Stimulated activated CD4-positive, alpha-beta T cell treated with anti-CD3 and anti-CD28 coated beads, TNF-alpha, amount 100 ng/mL, for 4 hours (primary cell): ENCODE measurements around the gene KCNQ5.
A peak's percentile ranks its signal among the peaks of the same experiment; 100 is the strongest.
"Not testable (repeated sequence)": the region's sequence is repeated elsewhere in the genome, so short reads cannot be mapped to it uniquely, and the experiment has no call there.

Experiments
- DNase-seq, 3 experiments: peaks; one replicate each; pipeline ENCODE4 v3.0.0-alpha.2; 2020; ENCODE audit warnings: low read depth in 3 of 3

KCNQ5 gene

DNA sequence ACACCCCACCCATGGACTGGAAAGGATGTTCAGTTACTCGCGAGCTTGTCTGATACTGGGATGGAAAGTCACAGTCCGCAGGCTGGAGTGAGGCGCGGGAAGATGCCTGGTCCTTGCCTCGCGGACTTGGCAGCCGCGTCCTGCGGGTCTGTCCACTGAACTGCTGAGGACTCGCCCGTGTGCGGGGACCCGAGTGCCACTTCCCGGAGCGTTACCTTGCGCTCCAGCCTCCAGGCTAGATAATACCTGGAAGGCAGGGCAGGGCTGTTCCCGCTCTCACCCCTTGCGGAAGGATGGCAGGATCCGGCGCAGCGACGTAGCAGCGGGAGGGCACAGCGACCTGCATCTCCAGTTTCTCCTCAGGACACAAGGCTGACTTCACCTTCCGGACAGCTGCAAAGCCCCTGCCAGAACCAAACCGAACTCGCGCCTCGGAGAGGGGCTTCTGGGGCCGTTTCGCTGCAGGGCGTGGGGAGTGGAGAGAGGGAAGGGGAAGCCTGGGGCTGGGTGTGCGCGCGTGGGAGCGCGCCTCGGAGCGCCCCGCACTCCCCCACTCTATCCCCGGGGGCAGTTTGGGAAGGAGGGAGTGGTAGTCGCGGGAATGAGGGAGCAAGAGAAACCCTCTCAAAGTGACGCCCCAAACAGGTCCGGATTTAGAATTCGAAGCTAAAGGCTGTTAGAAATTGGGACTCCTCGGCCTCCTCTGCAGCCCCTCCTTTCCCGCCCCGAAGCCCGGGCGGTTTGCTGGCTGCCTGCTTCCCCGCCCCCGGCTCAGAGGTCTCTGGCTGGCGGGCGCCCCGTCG, at the start of gene KCNQ5:
Gene KCNQ5, plus strand, starts transcription at position 774 of the 803 bp plus-strand sequence.
- DNase-seq, result peak in 2 of 3 experiments; percentile 1 to 15

DNA sequence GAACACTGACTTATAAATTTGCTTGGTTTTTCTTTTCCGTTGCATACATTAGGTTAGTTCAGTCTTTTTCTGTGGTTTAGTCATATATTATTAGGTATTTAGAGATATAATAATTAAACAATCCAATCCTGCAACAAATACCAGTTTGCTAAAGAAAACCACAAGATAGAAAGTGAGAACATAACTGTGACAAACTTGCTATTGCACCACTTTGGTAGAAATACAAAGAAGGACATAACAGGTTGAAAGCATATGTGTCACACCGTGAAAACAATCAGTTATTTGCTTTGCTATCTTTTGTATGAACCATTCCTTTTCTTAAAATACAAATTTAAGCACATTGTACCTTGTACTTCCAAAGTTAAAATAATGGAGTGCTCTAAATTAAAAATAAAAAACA, 42.0 kb upstream of the KCNQ5 start:
- DNase-seq, result no peak

DNA sequence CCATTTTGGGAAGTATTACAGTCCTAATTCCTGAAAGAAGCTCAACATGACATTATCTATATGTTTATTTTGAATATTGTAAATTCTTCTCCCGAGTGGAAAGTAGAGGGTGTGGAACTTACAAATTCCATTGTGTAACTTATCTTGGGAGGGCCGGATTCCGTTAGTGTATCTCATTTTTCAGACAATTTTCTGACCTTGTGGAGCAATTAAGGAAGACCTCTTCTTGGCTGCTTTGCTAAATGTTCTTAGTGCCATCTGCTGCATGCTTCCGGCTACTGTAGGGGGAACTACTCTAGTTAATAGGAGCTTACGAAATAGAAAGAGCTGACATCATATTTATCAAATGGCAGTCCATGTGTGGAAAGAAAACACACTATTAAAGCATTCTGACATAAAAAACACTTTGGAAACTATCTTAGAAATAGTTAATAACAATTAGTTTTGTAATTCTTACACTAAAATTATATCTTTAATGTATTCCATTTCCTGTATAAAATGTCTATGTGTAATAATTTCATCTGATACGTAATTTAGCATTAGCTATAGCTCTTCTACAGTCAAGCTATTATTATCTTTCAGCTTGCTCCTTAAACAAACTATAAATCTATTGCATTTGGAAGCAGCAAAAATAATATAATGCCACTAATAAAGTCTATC, 41.5 kb upstream of the KCNQ5 start:
- no peak for DNase-seq

DNA sequence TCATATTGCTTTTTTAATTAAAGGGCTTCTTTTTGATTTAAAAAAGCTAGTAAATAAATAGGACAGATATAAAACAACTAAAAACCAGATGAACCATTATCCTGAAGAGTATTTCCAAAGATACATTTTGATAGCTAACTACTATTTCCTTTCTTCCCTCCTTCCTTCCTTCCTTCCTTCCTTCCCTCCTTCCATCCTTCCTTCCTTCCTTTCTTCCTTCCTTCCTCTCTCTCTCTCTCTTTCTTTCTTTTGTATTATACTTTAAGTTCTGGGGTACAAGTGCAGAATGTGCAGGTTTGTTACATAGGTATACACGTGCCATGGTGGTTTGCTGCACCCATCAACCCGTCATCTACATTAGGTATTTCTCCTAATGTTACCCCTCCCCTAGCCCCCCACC, 40.9 kb upstream of the KCNQ5 start:
- not testable (repeated sequence) for DNase-seq

DNA sequence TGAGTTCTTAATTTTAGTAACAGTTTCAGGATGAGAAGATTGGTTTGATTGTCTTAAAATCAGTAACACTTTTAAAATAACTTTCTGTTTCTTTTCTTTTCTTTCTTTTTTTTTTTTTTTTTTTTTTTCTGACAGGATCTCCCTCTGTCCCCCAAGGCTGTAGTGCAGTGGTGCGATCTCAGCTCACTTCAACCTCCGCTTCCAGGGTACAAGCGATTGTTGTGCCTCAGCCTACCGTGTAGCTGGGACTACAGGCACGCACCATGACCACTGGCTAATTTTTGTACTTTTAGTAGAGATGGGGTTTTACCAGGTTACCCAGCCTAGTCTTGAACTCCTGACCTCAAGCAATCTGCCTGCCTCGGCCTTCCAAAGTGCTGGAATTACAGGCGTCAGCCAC, 33.7 kb upstream of the KCNQ5 start:
- no peak for DNase-seq

DNA sequence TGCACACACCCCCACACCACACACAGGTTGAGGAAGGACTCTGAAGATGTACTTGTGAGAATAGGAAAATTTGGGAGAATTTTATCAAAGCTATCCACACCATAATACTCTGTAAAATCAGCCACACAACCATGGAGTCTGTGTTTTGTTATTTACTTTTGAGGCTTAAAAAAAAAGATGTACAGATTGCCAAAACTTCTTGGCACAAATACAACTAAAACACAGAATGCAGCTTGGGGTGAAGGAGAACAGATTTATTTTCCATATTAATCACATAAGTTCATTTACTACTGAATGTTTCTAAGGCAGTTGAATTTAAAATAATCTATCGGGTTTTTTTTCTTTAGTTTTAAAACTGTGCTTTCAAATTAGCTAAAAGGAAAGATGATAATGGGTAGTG, 32.8 kb upstream of the KCNQ5 start:
- no peak for DNase-seq

DNA sequence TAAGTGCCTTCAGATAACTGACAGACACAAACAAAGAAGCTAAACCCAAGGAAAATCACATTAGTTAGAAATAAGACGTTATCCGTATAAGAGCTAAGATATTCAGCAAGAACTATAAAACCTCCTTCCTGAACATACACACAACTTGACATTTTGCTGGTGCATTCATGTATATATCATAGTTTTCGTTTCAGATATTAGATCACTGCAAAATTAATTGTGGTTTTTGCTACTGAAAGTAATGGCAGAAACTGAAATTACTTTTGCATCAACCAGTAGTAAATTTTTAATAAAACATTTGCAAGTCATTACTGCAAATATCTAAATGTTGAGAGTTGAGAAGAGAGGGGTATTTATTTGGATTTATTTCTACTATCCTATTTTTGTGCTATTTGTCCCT, 26.1 kb upstream of the KCNQ5 start:
- DNase-seq, result no peak

DNA sequence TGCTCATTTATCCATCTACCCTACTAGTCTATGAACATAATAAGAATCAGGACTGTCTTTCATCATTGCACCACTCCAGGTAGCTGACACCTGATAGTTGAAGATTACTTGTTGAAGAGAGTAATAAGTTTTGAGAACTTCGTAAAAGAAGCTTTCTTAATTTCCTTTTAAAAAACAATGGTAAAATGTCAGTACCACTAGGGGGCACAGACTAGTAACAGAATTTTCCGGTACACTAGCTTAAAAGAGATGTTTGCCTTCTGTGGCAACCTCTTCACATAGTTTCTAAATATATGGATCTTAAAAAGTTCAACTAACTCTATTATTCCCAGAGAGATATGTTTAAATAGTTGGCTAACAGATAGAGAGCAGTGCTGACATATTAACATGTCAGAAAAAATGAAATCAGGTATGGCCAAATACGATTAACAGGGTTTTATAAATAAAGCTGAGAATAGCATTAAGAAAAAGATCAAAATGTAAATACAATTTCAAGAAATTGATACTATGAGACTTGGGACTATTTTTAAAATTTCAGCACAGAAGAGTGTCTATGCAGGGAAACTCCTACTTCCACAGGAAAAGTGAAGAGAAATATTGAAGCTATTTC, 5.4 kb upstream of the KCNQ5 start:
- no peak for DNase-seq

DNA sequence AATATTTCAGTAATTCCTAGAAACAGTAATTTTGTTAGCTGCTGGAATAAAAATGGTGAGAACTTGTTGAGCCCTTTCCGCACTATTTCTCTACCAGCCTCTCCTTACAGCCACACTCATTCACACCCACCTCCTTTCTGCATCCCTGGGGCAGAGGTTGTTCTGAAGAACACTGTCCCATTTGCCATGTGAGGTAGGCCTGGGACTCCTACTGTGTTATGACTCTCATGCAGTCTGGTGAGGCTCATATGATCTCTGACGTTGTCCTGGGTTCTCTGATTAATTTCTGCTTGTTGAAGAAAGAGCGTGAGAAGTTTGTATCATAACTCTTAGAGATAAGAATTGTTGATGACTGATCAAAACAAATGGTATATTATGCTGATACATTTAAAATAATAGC, 4.1 kb upstream of the KCNQ5 start:
- no peak for DNase-seq

DNA sequence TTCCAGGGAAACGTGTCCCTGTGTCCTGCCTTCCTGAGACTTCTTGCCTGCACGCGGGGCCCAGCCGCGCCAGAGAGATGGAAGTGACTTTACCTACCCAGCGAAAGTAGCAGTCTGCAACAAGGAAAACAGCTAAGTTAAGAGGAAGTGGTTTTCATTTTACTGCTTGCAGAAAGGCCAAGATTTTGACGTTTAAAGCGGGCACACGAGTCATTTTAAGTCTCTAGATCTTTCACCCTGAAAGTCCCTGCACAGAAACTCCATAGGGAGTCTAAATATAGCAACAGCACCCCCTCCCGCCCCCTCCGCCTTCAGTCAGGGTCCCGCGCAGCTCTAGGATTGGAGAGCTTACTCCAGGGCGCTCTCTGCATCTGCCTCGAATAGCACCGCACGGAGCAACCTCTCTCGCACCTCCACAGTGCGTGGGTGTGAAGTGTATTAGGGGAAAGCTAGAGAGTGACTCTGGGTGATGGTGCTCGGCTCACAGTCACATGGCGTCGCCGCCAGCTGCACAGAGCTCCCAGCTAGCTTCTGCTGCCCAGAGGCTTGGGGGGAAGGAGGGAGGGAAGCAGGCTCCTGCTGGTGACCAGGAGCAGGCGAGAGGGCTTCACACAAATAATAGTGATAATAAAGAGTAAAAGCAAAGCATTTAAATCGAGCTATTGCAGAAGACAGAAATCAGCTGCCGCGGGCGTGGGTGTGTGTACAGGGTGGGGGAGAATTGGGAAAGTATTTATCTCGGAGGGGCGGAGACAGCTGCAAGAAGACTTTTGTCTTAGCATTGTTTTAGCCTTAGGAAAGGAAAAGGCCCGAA, 1.8 kb upstream of the KCNQ5 start:
- DNase-seq, result peak; percentile 56 to 72 (median 63)

DNA sequence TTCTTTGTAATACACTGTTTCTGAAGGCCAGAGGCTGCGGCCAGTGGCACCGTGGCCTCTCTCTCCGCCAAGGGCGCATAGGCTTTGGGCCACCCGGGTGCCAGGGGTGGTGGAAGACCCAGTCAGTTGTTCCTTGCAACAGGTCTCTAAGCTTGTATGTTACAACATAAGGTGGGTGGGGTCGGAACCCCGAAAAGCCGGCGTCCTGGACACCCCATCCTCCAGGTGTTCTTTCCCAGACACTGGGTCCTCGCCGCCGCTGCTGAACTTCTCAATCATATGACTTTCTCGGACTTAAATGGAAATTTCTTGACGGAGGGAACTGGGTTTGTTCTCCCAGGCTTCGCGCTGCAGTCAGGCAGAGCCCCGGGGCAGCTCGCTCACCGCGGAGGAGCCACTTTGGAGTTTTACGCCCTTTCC, 983 bp upstream of the KCNQ5 start:
- no peak for DNase-seq

DNA sequence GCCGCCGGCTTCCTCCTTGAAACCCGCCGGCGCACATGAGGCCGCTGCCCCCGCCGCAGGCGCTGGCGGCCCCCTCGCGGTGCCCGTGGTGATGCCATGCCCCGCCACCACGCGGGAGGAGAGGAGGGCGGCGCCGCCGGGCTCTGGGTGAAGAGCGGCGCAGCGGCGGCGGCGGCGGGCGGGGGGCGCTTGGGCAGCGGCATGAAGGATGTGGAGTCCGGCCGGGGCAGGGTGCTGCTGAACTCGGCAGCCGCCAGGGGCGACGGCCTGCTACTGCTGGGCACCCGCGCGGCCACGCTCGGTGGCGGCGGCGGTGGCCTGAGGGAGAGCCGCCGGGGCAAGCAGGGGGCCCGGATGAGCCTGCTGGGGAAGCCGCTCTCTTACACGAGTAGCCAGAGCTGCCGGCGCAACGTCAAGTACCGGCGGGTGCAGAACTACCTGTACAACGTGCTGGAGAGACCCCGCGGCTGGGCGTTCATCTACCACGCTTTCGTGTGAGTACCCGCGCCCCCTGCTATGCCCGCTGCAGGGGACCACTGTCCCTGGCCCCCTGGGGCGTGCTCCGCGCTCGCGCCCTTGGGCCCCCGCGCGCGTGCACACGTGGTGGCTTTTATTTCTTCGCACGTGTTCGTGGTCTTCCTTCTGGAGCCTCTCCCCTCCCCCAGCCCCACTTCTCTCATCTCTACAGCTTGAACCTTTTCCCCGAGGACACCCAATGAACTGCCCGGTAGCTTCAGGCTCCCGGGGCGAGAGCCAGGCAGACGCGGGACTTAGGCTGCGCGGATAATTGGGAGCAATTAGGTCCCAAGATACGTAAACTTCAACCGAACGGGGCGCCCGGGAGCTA, 453 bp downstream of the KCNQ5 start:
- peak; percentile 38 to 55 (median 46) for DNase-seq

DNA sequence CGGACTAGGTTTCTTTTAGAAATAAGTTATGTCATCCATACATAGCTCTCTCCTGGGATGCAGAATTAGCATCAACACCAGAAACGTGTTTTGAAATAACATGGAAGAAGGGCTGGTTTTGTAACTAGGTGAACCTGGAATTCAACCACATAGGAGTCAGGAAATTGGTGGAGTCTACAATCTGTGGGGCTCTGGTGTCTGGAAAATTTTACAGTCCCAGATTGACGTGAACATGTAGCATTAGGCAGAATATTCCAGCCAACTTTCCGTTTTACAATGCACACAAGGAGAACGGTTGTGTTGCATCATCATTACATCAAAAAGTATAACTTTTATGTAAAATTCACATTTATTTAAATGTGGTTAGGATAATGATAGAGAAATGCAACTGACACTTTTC, 1.9 kb downstream of the KCNQ5 start:
- DNase-seq, result no peak

DNA sequence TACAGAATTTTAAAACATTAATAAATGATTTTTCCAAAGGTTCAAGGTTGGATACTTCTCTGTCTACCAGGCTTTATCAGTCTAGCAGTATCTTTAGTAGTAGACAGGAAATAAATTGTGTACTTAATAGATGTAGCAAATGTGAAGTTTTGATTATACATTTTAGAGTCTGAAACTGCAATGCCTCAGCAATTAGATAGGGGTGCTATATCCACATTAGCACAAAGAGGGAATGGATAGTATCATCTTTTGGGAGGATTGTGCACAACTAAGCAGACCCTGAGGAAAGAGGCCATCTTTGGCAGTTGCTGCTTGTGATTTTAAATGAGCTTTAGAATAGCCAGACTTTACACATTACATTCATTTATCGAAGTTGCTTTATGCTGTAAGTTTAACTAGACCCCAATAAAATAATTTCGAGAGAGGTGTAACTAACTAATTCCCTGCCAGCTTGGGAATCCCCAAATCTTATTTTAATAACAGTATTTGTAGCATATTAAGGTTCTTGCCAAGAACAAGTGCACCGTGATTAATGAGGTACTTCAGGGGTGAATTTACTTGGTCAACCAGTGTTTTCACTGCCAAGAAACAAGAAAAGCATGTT, 2.8 kb downstream of the KCNQ5 start:
- no peak for DNase-seq

DNA sequence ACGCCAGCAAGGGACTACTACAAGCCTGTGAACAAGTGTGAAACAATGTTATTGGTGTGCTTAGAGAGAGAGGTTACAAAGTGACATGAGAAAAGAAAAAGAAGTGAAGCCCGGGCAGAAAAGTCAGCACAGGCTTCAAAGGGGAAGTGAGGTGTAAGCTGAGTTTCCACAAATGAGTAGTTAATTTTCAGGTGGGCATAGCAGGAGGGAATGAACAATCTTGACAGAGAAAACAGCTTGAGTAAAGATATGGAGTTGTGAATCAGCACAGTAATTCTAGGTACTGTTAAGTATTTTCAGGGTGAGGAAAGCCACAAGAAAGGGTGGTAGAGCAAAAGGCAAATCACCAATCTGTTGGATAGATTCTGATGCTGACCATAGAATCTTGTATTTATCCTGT, 4.3 kb downstream of the KCNQ5 start:
- no peak for DNase-seq

DNA sequence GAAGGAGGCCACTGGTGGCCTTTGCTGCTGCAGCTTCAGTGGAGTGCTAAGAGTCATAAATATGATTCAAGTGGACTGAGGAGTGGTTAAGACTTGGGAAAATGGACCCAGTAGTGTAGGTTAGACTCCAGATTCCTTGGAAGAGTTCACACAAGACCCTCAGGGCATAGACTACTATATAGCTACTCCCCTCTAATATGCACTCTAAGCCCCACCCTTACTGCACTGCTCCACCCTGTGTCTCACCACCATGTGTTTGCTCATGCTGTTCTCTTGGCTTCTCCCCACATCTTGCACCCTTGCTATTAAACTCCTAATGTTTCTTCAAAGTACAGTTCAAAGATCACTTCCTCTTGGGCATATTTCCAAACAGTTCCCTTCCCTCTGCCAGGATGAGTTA, 5.7 kb downstream of the KCNQ5 start:
- DNase-seq, result no peak

DNA sequence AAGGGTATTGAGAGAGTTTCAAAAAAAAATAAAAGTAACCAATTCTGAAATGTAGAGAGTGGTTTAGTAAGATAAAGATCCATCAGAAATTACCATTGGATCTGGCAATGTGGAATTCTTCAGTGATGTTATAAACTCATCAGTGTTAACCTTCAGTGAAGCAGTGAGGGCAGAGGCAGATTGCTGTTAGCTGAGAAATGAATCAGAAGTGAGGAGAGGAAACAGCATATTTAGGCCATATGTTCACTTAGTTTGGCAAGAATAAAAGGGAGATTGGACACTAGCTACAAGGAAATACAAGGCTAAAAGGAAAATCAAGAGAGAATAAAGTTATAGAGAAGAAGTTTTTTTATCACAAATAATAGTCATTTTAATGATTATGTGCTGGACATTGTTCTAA, 9.6 kb downstream of the KCNQ5 start:
- no peak for DNase-seq

DNA sequence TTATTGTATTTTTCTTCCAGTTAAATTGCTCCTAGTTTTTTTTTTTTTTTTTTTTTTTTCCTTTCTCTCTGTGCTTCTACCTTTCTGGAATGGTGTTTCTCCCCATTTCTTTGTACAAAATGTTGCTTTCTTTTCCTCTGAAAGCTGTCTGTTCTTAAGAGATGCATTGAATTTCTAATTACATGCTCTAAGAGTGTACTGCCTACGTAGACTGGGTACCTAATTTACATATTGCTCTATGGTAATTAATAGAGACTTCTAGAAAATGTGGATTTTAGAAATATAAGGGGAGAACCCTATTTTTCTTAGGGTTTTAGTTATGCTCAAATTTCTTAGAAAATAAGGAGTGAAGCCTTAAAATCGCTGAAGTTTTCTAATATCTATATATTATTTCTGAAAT, 13.8 kb downstream of the KCNQ5 start:
- DNase-seq, result no peak

DNA sequence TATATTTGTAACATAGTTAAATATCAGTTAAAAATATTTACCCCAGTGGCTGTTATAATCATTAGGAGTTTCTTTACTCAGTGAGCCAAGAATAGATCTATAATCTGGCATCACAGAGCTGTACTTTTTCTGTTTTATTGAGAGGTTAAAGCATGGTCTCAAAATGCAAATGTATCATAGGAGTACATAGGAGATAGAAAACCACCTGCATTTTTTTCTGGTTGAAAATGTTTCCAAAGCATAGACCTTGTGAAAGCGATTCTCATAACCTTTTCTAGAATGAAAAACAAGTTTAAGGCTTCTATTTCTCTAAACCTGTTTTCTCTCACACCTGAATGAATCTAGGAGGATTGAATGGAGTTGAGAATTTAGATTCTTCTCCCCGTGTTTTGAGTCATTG, 14.4 kb downstream of the KCNQ5 start:
- no peak for DNase-seq

DNA sequence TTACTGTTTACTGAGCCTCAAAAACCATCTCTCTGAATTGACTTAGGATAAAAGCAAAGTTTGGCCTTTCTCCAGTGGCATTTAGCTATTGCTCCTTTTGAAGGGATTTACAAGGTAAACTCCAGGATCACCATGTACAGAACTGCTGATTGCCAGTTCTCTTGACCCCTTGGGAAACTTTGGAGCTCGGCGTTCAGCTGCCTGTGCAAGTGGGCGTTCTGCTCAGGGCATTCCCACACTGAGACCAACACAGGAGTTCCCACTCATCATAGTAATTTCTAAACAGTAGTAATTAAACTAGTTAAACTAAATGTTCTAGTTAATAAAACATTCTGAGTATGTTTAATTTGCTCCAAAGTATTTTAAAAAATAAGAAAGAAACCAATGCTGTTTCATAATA, 14.9 kb downstream of the KCNQ5 start:
- DNase-seq, result no peak
